PFSK-1 (cell line): ENCODE measurements around the gene NCOA1.

Experiments
- FOXP2 ChIP-seq: optimal IDR thresholded peaks from 2 replicates; pipeline ENCODE3; 2011; ENCODE audit warnings: borderline replicate concordance, control low read depth, inconsistent platforms; ENCODE audit not compliant: insufficient read depth; ENCODE audit errors: extremely low read length, extremely low read depth
- POLR2AphosphoS5 ChIP-seq: IDR thresholded peaks from 2 replicates; pipeline ENCODE4 v1.6.1; 2012; ENCODE audit warnings: low read depth, mild to moderate bottlenecking, control low read depth, low read length, moderate library complexity
- SIN3A ChIP-seq: IDR thresholded peaks from 2 replicates; pipeline ENCODE4 v1.6.1; 2012; ENCODE audit warnings: mild to moderate bottlenecking, low read length, moderate library complexity, borderline replicate concordance; ENCODE audit not compliant: insufficient read depth
- TAF1 ChIP-seq: IDR thresholded peaks from 2 replicates; pipeline ENCODE4 v1.6.1; 2012; ENCODE audit warnings: low read length, control low read depth, borderline replicate concordance; ENCODE audit not compliant: insufficient read depth
- TF ChIP-seq, protein P1 (sequence below), 2 experiments: IDR thresholded peaks; 2 replicates each; pipeline versions ENCODE4 v1.6.1 to v1.8.0; 2011 to 2012; ENCODE audit warnings: low read depth in 2 of 2, low read length in 2 of 2, control low read depth in 1 of 2, inconsistent platforms in 1 of 2, mild to moderate bottlenecking in 1 of 2, moderate library complexity in 1 of 2; ENCODE audit not compliant: insufficient read depth in 1 of 2

- no peak for TF ChIP-seq TAF1
- TF ChIP-seq SIN3A, result no peak
- no peak for TF ChIP-seq POLR2AphosphoS5
- TF ChIP-seq, protein P1, sequence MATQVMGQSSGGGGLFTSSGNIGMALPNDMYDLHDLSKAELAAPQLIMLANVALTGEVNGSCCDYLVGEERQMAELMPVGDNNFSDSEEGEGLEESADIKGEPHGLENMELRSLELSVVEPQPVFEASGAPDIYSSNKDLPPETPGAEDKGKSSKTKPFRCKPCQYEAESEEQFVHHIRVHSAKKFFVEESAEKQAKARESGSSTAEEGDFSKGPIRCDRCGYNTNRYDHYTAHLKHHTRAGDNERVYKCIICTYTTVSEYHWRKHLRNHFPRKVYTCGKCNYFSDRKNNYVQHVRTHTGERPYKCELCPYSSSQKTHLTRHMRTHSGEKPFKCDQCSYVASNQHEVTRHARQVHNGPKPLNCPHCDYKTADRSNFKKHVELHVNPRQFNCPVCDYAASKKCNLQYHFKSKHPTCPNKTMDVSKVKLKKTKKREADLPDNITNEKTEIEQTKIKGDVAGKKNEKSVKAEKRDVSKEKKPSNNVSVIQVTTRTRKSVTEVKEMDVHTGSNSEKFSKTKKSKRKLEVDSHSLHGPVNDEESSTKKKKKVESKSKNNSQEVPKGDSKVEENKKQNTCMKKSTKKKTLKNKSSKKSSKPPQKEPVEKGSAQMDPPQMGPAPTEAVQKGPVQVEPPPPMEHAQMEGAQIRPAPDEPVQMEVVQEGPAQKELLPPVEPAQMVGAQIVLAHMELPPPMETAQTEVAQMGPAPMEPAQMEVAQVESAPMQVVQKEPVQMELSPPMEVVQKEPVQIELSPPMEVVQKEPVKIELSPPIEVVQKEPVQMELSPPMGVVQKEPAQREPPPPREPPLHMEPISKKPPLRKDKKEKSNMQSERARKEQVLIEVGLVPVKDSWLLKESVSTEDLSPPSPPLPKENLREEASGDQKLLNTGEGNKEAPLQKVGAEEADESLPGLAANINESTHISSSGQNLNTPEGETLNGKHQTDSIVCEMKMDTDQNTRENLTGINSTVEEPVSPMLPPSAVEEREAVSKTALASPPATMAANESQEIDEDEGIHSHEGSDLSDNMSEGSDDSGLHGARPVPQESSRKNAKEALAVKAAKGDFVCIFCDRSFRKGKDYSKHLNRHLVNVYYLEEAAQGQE (IDR thresholded peaks at IDR 0.05; ENCODE audit: insufficient read depth in 1 of 2, low read depth in 2 of 2, low read length in 2 of 2), result no peak
- TF ChIP-seq FOXP2, result no peak
Observed at GRCh38 chr2:24566209-24566608, 75.2 kb downstream of the NCOA1 start.
